Measurements from ENCODE around the gene PCDH1. TPM values are rescaled to one million over a fixed set of nuclear protein-coding genes. Genes with fewer than 3 reads are reported as not detected.

PCDH1 gene
- total RNA-seq: 50.3 and 60.9 TPM in 2 replicates

GRCh38 chr5:141878186-141878710 lies at the start of gene PCDH1:
PCDH1 (minus strand) TSS chr5:141878410; CDS start chr5:141878262, 148 bp downstream.

GRCh38 chr5:141923448-141924313 lies 45.5 kb upstream of the PCDH1 start, which contains the start of gene DELE1:
DELE1 (plus strand) TSS chr5:141923871; CDS start chr5:141923942, 71 bp downstream.

Other genes starting within 250 kb of the PCDH1 start
- gene HDAC3, start 241.6 kb downstream of the PCDH1 start, total RNA-seq: 66.1 and 66.9 TPM in 2 replicates
- gene RELL2, start 241.4 kb downstream of the PCDH1 start, total RNA-seq: 9.4 and 12.3 TPM in 2 replicates
- 12.3 and 20.4 TPM in 2 replicates for gene FCHSD1, start 227.0 kb downstream of the PCDH1 start, total RNA-seq
- gene ARAP3, start 196.2 kb downstream of the PCDH1 start, total RNA-seq: 6.9 and 11.6 TPM in 2 replicates
- 32.1 and 39.6 TPM in 2 replicates for gene DELE1, start 45.5 kb upstream of the PCDH1 start, total RNA-seq
- 0.21 TPM in 1 of 2 replicates, not detected in the other for gene PCDH12, start 79.8 kb upstream of the PCDH1 start, total RNA-seq
- gene RNF14, start 90.7 kb upstream of the PCDH1 start, total RNA-seq: 31.8 and 41.9 TPM in 2 replicates
- gene GNPDA1, start 134.6 kb upstream of the PCDH1 start, total RNA-seq: 31.4 and 46.5 TPM in 2 replicates
- gene NDFIP1, start 230.4 kb upstream of the PCDH1 start, total RNA-seq: 35.7 and 71.0 TPM in 2 replicates

Data from airway epithelial cell (primary cell).